Embryonic facial prominence (tissue), 1 donor: ENCODE measurements around the gene GTF2I.
"Not testable (repeated sequence)": the region's sequence is repeated elsewhere in the genome, so short reads cannot be mapped to it uniquely, and the experiment has no call there.

Experiments used
- DNase-seq: peaks from one replicate; pipeline ENCODE4 v3.0.0-alpha.2; 2016; ENCODE audit errors: extremely low spot score

Gene GTF2I

DNA sequence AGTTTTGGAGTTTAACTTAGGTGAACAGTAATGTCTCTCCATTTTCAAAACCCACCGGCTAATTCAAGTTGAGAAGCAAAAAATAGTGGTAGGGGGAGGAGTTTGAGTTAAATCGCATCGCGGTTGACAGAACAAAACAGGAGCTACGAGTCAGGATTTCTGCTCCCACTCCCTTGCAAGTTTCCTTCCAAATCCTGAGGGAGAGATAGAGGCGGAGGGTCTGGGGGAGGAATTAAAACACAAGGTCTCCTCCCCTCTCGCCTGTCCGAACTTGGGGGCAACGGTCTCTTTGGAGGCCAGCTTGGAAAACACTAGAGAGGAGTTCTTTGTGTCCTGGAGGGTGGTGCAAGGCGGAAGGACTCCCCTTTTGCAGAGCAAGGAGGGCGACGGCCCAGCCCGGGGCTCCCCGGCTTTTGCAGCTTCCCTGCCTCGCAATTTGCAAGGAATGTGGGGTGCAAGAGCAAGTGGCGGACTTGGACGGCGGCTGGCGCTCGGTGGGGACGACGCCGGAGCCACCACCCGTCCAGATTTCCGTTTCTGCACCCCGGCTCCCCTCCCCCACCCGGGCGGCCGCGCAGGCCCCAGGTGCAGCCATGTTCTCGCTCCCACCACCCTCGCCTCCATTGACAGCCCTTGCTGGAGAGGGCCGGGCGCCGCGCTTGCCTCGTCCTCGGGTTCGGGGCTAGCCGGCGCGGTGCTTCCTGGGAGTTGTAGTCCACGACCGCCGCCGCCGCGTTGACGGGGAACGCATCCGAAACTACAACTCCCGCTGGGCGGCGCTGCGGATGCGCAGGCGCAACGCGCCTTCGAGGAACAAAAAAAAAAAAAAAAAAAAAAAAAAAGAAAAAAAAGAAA, 454 bp upstream of the GTF2I start:
- peak; percentile 95 for DNase-seq

DNA sequence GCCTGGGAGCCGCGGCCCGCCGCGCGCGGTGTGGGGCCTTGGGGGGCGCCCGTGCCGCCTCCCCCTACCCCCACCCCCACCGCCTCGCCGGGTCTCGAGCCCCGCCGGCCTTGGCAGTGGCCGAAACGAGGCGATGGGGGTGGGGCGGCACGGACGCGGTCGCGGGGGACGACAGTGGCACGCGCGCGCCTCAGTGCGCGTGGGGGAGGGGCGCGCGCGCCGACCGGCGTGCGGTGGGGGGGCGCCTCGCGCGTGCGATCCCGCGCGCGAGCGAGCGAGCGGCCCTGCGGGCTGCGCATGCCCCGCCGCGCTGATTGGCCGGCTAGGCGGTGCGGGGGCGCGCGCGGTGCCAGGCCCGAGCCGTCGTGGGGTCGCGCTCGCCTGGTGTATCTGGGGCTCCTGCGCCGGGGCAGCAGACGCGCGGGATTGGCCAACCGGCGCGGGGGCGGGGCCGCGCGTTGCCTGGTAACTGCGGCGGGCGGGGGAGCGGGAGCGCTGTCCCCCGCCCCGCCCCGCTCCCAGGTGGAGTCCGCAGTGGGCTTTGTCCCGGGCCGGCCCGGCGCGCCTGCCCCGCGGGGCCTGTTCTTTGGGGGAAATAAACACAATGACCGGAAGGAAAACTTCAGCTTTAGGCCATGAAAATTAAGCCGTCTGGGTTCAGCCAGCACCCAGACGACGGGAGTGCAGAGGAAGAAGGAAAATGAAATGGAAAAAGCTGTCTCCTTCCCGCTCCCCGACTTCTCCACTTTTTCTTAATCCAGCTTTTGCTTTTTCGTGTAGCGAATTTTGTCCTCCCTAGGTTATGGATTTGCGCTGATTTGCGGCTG, 873 bp downstream of the GTF2I start:
- DNase-seq = peak; percentile 87

DNA sequence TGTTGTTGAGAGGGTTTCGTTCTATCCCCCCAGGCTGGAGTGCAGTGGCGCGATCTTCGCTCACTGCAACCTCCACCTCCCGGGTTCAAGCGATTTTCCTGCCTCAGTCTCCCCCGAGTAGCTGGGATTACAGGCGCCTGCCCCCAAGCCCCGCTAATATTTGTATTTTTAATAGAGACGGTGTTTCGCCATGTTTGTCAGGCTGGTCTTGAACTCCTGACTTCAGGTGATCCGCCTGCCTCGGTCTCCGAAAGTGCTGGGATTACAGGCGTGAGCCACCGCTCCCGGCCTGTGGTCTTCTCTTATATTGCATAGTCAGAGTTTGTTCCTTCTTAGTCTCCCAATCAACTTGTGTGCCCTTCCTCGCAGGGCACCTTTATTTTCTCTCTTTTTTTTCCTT, 2.7 kb downstream of the GTF2I start:
- DNase-seq = not testable (repeated sequence)

DNA sequence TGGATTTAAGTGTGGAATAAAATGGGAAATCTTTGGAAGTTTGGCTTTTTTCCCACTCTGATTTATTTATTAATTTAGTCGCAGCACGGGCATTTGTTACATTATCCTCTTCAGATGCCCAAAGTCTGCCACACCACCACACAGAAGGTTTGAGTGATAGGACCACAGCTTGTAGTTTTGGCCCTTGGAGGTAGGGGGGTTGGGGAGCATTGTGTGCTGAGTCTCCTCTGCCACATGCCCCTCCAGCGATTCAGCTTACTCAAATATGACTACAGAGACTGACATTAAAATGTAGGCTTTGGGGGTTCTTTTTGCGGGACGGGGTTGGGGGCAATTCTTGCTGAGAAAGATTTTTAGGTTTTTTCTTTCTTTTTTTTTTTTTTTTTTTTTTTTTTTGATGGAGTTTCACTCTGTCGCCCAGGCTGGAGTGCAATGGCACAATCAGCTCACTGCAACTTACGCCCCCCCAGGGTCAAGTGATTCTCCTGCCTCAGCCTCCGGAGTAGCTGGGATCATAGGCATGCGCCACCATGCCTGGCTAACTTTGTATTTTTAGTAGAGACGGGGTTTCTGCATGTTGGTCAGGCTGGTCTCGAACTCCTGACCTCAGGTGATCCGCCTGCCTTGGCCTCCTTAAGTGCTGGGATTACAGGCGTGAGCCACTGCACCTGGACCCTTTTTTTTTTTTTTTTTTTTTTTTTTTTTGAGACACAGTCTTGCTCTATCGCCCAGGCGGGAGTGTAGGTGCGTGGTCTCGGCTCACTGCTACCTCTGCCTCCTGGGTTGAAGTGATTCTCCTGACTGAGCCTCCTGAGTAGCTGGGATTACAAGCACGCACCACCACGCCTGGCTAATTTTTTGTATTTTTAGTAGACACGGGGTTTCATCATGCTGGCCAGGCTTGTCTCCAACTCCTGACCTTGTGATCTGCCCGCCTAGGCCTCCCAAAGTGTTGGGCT, 4.6 kb downstream of the GTF2I start:
- not testable (repeated sequence) for DNase-seq

DNA sequence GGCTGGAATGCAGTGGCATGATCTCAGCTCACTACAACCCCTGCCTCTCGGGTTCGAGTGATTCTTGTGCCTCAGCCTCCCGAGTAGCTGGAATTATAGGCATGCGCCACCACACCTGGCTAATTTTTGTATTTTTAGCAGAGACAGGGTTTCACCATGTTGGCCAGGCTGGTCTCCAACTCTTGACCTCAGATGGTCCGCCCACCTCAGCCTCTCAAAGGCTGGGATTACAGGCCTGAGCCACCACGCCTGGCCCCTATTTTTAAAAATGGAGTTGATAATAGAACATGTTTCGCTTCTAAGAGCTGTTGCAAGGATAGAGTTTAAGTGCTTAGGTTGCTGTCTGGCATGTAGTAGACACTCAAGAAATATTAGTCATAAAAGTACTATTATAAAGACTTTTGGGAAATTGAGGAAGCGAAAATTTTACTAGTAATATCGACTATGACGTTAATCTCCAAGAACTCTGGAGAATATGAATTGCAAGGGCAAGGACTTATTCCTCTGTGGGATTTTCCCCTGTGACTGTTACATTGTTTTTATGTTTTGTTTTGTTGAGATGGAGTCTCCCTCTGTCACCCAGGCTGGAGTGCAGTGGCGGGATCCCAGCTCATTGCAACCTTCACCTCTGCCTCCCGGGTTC, 7.9 kb downstream of the GTF2I start:
- no peak for DNase-seq

DNA sequence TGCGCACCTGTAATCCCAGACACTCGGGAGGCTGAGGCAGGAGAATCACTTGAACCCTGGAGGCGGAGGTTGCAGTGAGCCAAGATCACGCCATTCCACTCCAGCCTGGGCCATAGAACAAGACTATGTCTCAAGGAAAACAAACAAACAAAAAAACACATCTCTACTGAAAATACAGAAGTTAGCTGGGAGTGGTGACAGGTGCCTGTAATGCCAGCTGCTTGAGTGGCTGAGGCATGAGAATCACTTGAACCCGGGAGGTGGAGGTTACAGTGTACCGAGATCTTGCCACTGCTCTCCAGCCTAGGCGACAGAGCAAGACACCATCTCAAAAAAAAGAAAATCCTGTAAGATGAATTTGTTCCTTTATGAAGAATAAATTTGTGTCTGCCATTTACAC, 9.5 kb downstream of the GTF2I start:
- DNase-seq = not testable (repeated sequence)

DNA sequence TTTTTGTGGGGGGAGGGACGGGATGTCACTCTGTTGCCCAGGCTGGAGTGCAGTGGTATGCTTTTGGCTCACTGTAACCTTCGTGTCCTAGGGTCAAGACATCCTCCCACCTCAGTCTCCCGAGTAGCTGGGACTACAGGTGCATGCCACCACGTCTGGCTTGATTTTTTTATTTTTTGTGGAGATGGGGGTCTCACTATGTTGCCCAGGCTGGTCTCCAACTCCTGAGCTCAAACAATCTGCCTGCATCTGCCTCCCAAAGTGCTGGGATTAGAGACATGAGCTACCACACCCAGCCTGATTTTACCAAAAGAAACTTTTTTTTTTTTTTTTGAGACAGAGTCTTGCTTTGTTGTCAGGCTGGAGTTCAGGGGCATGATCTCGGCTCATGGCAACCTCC, 10.0 kb downstream of the GTF2I start:
- not testable (repeated sequence) for DNase-seq

DNA sequence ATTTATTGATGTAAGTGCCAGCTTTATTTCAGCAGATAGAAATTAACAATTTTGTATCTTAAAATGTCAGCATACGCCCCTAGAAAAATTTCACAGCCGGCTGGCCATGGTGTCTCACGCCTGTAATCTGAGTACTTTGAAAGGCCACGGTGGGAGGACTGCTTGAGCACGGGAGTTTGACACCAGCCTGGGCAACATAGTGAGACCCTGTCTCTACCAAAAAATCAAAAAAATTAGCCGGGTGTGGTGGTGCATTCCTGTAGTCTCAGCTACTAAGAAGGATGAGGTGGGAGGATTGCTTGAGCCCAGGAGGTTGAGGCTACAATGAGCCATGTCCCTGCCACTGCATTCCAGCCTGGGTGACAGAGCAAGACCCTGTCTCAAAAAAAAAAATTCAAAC, 14.1 kb downstream of the GTF2I start:
- no peak for DNase-seq

DNA sequence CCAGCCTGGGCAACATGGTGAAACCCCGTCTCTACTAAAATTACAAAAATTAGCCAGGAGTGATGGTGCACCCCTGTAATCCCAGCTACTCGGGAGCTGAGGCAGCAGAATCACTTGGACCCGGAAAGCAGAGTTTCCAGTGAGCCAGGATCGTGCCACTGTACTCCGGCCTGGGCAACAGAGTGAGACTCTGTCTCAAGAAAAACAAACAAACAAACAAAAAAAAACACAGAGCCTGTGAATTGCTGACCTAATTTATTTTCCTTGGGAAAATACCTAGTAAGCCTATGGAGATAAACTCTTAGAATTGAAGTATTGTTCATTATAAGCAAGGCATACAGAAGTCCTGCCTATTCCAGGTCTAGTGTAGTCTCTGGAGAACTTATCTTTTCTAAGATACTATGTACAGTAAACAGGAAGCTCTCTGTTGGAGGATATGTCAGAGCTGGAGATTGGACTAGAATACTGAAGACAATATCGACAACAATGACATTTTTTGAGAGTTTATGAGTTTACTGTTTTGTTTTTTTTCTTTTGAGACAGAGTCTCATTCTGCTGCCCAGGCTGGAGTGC, 14.9 kb downstream of the GTF2I start:
- DNase-seq = no peak

DNA sequence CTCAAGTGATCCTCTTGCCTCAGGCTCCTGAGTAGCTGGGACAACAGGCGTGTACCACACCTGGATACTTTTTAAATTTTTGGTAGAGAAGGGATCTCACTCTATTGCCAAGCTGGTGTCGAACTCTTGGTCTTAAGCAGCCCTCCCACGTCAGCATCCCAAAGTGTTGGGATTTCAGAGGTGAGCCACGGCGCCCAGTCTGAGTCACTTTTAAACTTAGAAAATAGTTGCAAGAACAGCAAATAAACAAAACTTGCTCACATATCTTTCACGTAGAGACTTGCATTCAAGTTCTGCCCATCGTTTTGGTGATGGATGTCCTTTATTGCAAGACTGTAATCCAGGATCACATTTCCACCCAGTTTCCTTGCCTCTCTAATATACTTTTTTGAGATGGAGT, 16.6 kb downstream of the GTF2I start:
- DNase-seq = no peak

DNA sequence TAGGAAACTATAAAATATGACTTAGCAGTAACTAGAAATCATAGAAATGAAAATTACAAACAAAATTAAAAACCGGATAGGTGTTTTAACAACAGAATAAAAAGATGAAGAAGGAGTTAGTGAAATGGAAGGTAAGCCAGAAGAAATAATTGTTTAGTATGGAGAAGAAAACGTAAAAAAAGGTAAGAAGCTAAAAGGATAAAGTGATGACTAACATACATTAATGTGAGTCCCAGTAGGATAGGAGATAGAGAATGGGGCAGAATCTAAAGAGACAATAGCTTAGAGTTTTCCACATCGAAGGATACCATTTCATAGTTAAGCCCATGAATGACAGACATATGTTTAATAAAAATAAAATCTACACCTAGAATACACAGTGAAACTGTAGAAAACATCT, 25.3 kb downstream of the GTF2I start:
- no peak for DNase-seq

DNA sequence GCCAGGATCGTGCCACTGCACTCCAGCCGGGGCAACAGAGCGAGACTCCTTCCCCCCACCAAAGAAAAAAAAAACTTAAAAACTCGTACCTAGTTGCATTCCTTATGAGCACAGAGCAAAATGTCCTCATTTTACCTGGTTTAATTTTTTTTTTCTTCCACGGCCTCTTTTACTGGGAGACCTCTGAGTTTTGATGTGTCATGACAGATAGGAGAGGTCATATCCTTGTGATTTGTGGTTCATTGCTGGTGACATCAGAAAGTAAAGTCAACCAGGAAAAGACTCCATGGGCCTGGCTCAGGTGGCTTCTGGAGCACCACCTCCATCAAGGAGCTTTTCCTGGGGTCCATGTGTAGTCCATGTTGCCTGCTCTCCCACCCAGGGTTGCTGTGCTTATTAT, 26.3 kb downstream of the GTF2I start:
- no peak for DNase-seq

DNA sequence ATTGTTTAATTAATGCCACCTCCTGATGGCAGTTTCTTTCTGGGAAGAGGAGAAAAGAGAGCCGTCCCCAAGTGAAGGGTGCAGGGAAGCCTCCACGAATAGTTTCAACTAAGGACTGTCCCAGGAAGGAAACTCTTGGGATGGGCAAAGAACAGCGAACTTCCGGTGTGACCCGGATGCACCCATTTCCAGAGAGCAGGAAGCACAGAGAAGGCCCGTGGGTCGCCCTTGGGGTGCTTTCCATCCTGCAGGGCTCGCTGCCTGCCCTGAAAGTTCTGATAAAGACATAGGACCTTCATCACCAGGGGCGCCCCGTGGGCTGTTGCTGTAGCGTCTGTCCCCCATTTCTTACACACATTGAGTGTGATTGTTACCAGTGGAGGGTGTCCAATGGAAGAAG, 27.0 kb downstream of the GTF2I start:
- no peak for DNase-seq

DNA sequence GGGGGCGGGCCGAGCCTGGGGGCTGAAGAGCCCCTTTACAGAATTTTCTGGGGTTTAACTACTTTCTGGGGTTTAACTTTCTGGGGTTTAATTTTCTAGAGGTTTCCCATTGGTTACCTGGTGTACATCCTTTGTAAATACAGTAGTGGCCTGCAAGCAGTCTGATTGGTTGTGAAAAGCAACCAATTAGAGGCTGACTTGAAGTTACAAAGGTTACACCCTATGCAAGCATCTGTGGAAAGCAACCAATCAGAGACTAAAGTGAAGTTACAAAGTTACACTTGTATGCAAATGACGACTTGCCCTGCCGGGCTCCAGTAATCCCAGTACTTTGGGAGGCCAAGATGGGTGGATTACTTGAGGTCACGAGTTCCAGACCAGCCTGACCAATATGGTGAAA, 27.4 kb downstream of the GTF2I start:
- DNase-seq = no peak

DNA sequence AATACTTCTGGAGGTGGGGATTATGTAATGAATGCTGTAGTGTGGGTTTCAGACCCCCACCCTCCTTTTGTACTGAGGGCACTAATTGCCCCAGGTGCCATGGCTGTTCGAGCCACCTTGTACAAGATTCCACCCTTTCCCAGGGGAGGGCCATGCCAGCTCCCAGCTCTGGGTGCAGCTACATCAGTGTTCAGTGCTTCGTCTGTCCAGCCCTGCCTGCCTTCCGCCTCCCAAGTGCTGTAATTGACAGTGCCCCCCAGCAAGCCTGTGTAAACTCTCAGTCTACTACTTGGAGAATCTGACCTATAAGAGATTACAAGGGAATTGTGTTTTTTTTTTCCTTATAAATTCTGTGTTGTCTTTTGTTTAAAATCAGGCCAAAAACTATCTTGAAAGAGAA, 33.0 kb downstream of the GTF2I start:
- no peak for DNase-seq

DNA sequence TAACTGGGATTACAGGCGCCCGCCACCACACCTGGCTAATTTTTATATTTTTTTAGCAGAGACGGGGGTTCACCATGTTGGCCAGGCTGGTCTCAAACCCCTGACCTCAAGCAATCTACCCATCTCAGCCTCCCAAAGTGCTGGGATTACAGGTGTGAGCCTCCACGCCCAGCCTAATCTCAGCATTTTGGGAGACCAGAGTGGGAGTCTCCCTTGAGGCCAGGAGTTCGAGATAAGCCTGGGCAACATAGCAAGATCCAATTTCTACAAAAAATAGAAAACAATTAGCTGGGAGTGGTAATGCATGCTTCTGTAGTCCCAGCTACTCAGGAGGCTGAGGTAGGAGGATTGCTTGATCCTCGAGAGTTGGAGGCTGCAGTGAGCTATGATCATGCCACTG, 46.9 kb downstream of the GTF2I start:
- not testable (repeated sequence) for DNase-seq

DNA sequence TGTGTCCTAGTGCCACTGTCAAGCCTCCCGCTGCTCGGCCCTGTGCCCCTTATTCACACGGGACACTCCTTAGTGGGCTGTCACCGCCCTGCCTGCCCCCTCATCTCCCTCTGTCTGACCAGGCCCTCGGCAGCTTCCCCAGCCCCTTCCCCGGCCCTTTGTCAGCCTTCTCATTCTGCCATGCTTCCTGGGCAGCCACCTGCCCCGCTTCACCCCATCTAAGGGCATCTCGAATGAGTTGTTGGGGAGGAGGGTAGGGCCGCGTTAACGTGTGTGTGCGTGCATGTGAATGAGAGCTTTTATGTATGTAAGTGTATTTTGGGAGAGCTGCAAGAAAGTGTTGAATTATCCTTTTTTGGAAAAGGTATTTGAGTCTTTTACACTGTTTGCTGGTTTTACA, 49.7 kb downstream of the GTF2I start:
- peak; percentile 1 for DNase-seq

DNA sequence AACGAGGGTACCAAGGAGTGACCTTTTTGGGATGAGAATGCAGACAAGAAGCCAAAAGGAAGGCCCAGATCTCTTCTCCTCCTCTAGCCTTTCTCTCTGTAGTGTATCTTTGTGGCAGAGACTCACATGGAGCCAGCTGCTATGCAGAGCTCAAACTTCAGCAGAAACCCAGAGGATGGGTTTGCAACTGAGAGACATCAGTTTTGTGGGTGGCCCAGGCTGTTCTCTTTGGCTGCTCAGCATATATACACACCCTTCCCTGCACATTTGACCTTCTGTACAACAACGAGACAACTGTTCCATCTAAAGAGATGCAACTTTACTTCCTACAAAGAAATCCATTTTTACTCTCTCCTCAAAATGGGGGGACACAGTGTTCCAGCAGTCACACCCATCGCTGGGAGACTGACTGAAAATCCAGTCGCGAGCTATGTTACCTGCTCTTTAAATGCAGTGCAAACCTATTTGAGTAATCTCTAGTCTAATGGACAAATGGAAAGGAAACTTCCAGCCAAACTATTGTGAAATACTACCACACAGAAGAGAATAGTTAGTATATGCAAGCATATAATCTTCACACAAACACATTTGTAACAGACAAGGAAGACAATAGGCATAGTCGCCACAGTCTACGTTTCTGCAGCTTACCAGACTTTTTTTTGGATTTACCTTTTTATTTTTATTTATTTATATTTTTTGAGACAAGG, 51.2 kb downstream of the GTF2I start:
- peak; percentile 4 for DNase-seq

DNA sequence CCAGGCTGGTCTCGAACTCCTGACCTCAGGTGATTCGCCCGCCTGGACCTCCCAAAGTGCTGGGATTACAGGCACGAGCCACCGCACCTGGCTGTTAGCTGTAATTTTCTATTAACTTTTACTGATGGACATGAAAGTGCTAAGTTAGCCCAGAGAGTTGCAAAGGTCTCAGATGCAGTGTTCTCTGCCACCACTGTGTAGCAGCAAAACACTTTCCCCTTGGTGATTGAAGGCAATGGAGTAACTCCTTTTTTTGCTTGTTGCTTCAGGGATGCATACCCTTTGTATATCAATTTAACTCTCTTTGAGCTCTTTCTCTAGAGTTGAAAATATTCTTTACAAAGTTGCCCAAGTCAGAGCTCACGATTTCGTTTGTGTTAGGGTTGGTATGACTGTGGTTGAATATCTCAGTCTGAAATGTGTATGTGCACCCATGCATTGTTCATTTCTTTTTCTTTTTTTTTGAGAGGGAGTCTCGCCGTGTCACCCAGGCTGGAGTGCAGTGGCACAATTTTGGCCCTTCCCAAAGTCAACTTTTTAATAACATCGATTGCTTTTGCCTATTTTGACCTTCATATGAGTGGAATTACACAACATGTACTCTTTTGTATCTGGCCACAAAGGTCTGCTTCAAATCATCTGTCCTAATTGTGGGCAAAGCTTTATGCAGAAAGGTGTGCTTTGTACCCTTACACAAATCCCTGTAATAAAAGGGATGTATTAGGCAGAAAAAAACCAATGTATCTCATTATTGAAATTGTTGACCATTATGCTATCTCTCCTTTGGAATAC, 52.6 kb downstream of the GTF2I start:
- DNase-seq = peak; percentile 0

DNA sequence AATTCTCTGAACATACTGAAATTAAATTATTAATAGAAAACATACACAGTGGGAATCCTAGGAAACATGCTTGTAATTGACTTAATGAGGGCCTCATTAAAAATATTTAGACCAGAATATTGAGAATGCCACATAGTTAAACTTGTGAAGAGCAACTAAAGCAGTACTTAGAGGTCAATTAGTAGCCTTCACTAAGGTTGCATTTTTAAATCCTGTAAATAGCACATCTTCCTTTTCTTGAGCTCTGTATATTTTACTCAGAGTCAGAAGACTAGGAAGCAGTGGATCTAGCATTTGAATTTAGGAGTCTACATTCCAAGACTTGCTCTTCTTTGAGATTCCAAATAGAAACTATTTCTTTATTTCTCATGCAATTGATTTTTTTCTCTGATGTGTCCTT, 56.0 kb downstream of the GTF2I start:
- peak; percentile 1 for DNase-seq
